Psoas muscle (tissue), 8 donors: ENCODE data around the gene NYAP2. TPM values are rescaled to one million over a fixed set of nuclear protein-coding genes. Genes with fewer than 3 reads are reported as not detected.

Experiments used
- ATAC-seq, 4 donors: fragments of 200-7000 bp; cut with Tn5 transposase; one replicate each; pipeline ENCODE4 v1.9.1; 2020; ENCODE audit warnings: moderate library complexity in 3 of 4, mild to moderate bottlenecking in 2 of 4
- DNase-seq, 2 donors: peaks; one replicate each; pipeline ENCODE4 v3.0.0-alpha.2; 2020
- H3K27ac ChIP-seq: fragments of 200-600 bp; one replicate; pipeline ENCODE4 v1.8.0; 2022
- H3K27me3 ChIP-seq, 3 donors: fragments of 200-600 bp in 1 of 3; one replicate each; pipeline versions ENCODE4 v1.6.1 to v1.8.0; 2013 to 2022; ENCODE audit warnings: low read length in 2 of 3, mild to moderate bottlenecking in 2 of 3, moderate library complexity in 1 of 3; ENCODE audit not compliant: insufficient read depth in 3 of 3
- H3K36me3 ChIP-seq, 2 donors: fragments of 200-600 bp in 1 of 2; one replicate each; pipeline versions ENCODE4 v1.6.1 to v1.8.0; 2013 to 2022; ENCODE audit warnings: low read depth in 1 of 2, mild to moderate bottlenecking in 1 of 2, moderate library complexity in 1 of 2; ENCODE audit not compliant: insufficient read depth in 1 of 2
- H3K4me1 ChIP-seq: fragments of 200-600 bp; one replicate; pipeline ENCODE4 v1.8.0; 2022
- H3K4me3 ChIP-seq: fragments of 200-600 bp; one replicate; pipeline ENCODE4 v1.8.0; 2022; ENCODE audit warnings: mild to moderate bottlenecking
- H3K9me3 ChIP-seq: fragments of 200-600 bp; one replicate; pipeline ENCODE4 v1.8.0; 2022
- CTCF ChIP-seq: fragments of 200-600 bp; IDR thresholded peaks from one replicate; pipeline ENCODE4 v1.8.0; 2022; ENCODE audit warnings: antibody characterized with exemption
- WGBS, 3 donors: extraction: QIAGEN DNeasy Blood & Tissue Kit; methylation state at CpG; one replicate each; pipeline versions ENCODE4 v1.1.6 to v1.1.7; 2013; 5-methylcytosine and 5-hydroxymethylcytosine counted together
- intact Hi-C, 2 donors: fragments of 100-400 bp; cut with DNase I; formaldehyde crosslinking; loops; one replicate each; pipeline versions ENCODE4 v1.11.0 to v1.14.2; 2022
- polyA plus RNA-seq, 3 donors: library from polyadenylated mRNA; stranded (reverse); fragments of 200-250 nt; gene quantifications; one replicate each; pipeline ENCODE4 v1.2.3, GENCODE V29; 2013
- total RNA-seq, 4 donors: library from RNA; stranded (reverse); fragmentation: NEBNext Ultra II Directional in 2 of 4; extraction: Animal tissue kit (Norgen Biotek cat#: 25700) in 2 of 4; gene quantifications; one replicate each; pipeline versions ENCODE4 v1.2.1 to v1.2.4, GENCODE V29; 2021 to 2023
- donor health status: healthy with polysubstance abuse.
- donor health status: DM: no; HTN: no; CAD: no; lungs with moderate emphysema.
- donor health status: Bipolar disorder and iron deficiency.
- donor health status: healthy.
- donor health status: DM: yes; HTN: yes; CAD: no.
- donor health status: DM: no; HTN: no; CAD: no.
- donor health status: DM: no; HTN: no; CAD: no.
- donor health status: DM: yes; HTN: yes; CAD: no.

Gene NYAP2
- total and polyA plus RNA-seq, 7 donors = 0.03 to 5.0 (median 0.90) TPM

GRCh38 chr2:225411452-225411851 is 11.9 kb downstream of the NYAP2 start:
- H3K36me3 ChIP-seq = no peaks in the 10 kb centered on the region
- no peaks in the 10 kb centered on the region for H3K9me3 ChIP-seq
- no peak for ATAC-seq
- WGBS, 3 donors = 78 to 84% (median 81%) methylated on average over 3 of the region's 3 CpGs
- no peaks in the 10 kb centered on the region for H3K27me3 ChIP-seq
- intact Hi-C loops = no loop called here
- H3K4me1 ChIP-seq = no peaks in the 10 kb centered on the region
- no peak overlapping the region for H3K4me3 ChIP-seq
- no peak overlapping the region for H3K27ac ChIP-seq
- no peak for TF ChIP-seq CTCF
- DNase-seq = no peak

GRCh38 chr2:225413786-225414185 is 14.3 kb downstream of the NYAP2 start:
- no peak for TF ChIP-seq CTCF
- ATAC-seq = no peak
- DNase-seq = no peak
- Histone ChIP-seq H3K36me3 (no peaks in the 10 kb centered on the region), H3K4me3 (no peak overlapping the region), H3K4me1 (no peaks in the 10 kb centered on the region), H3K27ac (no peak overlapping the region), H3K9me3 (no peaks in the 10 kb centered on the region), H3K27me3 (no peaks in the 10 kb centered on the region)
- 23 to 37% (median 36%) methylated on average over 2 of the region's 2 CpGs for WGBS, 3 donors
- intact Hi-C loops = no loop called here

- 43 to 74% (median 54%) methylated on average over 1 of the region's 1 CpG for WGBS, 3 donors
- TF ChIP-seq CTCF = no peak
- Histone ChIP-seq H3K27ac (no peak overlapping the region), H3K27me3 (no peaks in the 10 kb centered on the region), H3K4me1 (no peaks in the 10 kb centered on the region), H3K4me3 (no peak overlapping the region), H3K36me3 (no peaks in the 10 kb centered on the region), H3K9me3 (no peaks in the 10 kb centered on the region)
- intact Hi-C loops = no loop called here
- DNase-seq = no peak
- ATAC-seq = no peak
These were observed 15.4 kb downstream of the NYAP2 start for GRCh38 chr2:225414902-225415301.

GRCh38 chr2:225415341-225415740 is 15.8 kb downstream of the NYAP2 start:
- TF ChIP-seq CTCF = no peak
- no peak for ATAC-seq
- intact Hi-C loops = no loop called here
- no peaks in the 10 kb centered on the region for H3K4me1 ChIP-seq
- no peak for DNase-seq
- H3K9me3 ChIP-seq = no peaks in the 10 kb centered on the region
- WGBS, 3 donors = 91 to 95% (median 94%) methylated on average over 2 of the region's 2 CpGs
- H3K36me3 ChIP-seq = no peaks in the 10 kb centered on the region
- H3K27ac ChIP-seq = no peak overlapping the region
- no peak overlapping the region for H3K4me3 ChIP-seq
- H3K27me3 ChIP-seq = no peaks in the 10 kb centered on the region

GRCh38 chr2:225415792-225416191 is 16.3 kb downstream of the NYAP2 start:
- ATAC-seq = no peak
- no peaks in the 10 kb centered on the region for H3K27me3 ChIP-seq
- H3K4me3 ChIP-seq = no peak overlapping the region
- H3K27ac ChIP-seq = no peak overlapping the region
- H3K36me3 ChIP-seq = no peaks in the 10 kb centered on the region
- no peak for TF ChIP-seq CTCF
- 64 to 67% (median 65%) methylated on average over 2 of the region's 2 CpGs for WGBS, 3 donors
- no peak for DNase-seq
- no peaks in the 10 kb centered on the region for H3K9me3 ChIP-seq
- intact Hi-C loops = no loop called here
- H3K4me1 ChIP-seq = no peaks in the 10 kb centered on the region
